GM18502 (cell line): ENCODE measurements around the gene VIP.
A peak's percentile ranks its signal among the peaks of the same experiment; 100 is the strongest.

Experiments used
- ATAC-seq: cut with Tn5 transposase; IDR thresholded peaks from one replicate; pipeline ENCODE4 v1.9.1; 2021; ENCODE audit warnings: mild to moderate bottlenecking; ENCODE audit not compliant: unreplicated experiment, poor library complexity

VIP gene

DNA sequence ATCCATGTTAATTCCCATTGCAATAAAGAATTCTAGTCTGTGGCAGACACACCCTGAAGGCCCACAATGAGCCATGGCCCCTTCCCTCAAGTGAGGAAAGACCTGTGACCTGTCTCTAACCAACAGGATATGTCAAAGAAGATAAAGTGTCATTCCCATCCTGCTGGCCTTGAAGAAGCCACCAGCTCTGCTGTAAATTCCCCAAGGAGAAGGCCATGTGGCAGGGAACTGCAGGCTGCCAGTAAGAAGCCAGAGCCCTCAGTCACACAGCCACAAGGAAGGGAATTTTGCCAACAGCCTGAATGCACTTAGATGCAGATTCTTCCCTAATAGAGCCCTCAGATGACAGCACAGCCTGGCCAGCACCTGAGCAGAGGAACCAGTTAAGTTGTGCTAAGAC lies 24.8 kb downstream of the VIP start:
- ATAC-seq = no peak

DNA sequence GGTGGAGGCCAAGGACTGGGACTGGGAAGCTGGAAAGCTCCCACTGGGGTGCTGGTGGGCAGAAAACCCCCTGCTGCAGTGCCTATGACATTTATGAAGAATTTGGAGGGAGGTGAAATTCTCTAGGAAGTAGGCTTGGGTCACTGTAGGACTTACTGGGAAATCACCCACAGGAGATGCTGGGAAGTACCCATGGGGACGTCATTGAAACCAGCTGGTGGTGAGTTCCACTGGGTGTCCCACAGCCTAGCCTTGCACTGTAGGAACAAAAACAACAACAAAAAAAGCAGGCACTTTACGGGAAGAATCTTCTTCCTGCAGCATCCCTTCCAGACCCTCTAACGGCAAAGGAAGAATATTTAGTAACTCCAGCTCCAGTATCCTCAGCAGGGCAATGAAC lies 26.2 kb downstream of the VIP start:
- no peak for ATAC-seq

DNA sequence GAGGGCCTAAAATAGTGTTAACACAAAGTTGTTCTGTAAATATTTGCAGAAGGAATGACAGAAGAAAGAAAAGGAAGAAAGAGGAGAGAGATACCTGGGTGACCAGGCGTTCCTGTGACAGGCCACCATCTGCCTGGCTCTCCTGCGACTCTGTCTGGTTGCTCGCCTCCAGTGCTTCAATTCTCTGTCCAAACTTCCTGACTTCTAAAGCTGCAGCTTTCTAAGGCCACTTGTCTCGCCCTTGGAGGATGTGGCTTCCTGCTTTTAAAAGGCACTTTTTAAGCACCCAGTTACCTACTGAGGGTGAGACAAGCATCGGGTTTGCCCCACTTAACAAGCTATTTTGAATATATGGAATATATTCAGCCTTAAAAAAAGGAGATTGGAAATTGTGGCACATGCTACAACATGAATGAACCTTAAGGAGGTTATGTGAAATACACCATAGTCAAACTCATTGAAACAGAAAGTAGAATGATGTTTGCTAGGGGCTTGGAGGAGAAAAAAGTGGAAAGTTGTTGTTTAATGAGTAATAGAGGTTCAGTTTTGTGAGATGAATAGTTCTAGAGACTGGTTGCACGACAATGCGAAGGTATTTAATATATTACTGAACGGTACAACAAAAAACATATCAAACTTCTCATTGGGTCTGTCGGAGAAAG lies 32.8 kb downstream of the VIP start:
- ATAC-seq = peak; percentile 51

DNA sequence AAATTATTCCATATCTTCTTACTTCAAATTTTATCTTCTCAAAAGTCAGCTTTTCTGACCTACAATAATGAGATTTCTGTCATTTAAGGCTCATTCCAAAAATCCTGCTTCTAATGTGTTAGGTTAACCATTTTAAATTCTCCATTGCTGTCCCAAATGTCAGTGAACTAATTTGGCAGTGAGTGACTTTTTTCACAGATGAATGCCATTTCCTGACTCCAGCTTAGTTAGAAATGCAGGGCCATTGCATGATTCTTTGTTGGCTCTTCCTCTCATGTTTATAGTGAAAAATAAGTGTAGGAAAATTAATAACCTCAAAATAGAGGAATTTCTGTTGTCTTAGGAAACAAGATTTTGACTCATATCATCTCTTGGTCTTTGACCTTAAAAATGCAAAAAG lies 44.1 kb downstream of the VIP start:
- ATAC-seq = no peak

DNA sequence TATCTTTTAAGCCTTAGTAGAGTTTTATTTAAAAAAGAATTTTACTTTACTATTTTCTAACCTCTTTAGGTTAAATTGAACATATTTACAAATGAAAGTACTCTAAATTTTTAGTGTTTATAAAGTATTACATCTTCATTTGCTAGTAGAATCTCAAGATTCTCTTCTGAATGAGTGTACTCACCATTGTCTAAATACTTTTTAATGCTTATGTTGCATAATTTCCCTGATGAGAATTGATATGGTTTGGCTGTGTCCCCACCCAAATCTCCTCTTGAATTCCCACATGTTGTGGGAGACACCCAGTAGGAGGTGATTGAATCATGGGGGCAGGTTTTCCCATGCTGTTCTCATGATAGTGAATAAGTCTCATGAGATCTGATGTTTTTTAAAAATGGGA lies 53.6 kb downstream of the VIP start:
- ATAC-seq = no peak
